ENCODE results near the gene TNFSF9.
"Not testable (repeated sequence)": the region's sequence is repeated elsewhere in the genome, so short reads cannot be mapped to it uniquely, and the experiment has no call there.

The TNFSF9 gene

DNA sequence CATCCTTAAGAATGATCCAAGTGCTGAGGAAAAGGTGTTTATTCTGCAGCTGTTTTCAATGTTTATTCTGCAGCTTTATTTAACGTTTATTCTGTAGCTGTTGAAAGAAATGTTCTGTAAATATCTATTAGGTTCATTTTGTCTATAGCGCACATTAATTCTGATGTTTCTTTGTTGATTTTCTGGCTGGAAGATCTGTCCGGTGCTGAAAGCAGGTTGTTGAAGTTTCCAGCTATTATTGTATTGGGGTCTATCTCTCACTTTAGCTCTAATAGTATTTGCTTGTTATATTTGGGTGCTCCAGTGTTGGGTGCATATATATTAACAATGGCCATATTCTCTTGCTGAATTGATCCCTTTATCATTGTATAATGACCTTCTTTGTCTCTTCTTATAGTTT lies 39.9 kb downstream of the TNFSF9 start:
- no peak overlapping the region for H3K27ac Mint-ChIP-seq
- peaks cover 4% of the 10 kb centered on the region for H3K9me3 Mint-ChIP-seq (ENCODE audit: low read depth)
- H3K27me3 Mint-ChIP-seq: peaks cover 10% of the 10 kb centered on the region
- H3K4me3 Mint-ChIP-seq: no peak overlapping the region
- H3K36me3 Mint-ChIP-seq: no peaks in the 10 kb centered on the region
- H3K4me1 Mint-ChIP-seq (ENCODE audit: low read depth): no peaks in the 10 kb centered on the region

GRCh38 chr19:6571167-6571566 lies 40.3 kb downstream of the TNFSF9 start:
- Mint-ChIP-seq H3K4me3 (no peak overlapping the region), H3K27me3 (peaks cover 10% of the 10 kb centered on the region), H3K4me1 (ENCODE audit: low read depth) (no peaks in the 10 kb centered on the region), H3K36me3 (no peaks in the 10 kb centered on the region), H3K27ac (no peak overlapping the region), H3K9me3 (ENCODE audit: low read depth) (peaks cover 4% of the 10 kb centered on the region)

- Mint-ChIP-seq H3K4me1 (ENCODE audit: low read depth) (no peaks in the 10 kb centered on the region), H3K4me3 (no peak overlapping the region), H3K36me3 (no peaks in the 10 kb centered on the region), H3K27ac (no peak overlapping the region), H3K9me3 (ENCODE audit: low read depth) (peaks cover 4% of the 10 kb centered on the region), H3K27me3 (peaks cover 10% of the 10 kb centered on the region)
Measured at GRCh38 chr19:6572217-6572616, 41.4 kb downstream of the TNFSF9 start.

DNA sequence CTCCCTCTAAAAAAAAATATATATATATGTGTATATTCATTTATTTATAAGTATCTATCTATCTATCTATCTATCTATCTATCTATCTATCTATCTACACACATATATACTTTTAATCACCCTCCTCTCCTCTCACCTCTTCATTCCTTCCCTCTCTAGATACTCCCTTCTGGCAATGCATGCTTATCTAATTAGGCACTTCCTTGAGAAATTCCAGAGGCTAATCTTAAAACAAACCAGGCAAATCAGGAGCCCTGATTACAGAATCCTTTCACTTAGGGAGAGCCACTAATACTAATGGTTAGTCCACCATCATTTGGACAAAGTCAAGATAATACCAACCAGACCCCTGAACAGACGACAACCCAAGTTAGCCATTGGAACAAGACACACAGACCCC lies 42.5 kb downstream of the TNFSF9 start:
- Mint-ChIP-seq H3K36me3 (no peaks in the 10 kb centered on the region), H3K4me3 (no peak overlapping the region), H3K27me3 (peaks cover 10% of the 10 kb centered on the region), H3K27ac (no peak overlapping the region), H3K9me3 (ENCODE audit: low read depth) (peaks cover 4% of the 10 kb centered on the region), H3K4me1 (ENCODE audit: low read depth) (no peaks in the 10 kb centered on the region)

GRCh38 chr19:6576869-6577475 lies 46.1 kb downstream of the TNFSF9 start:
- no peaks in the 10 kb centered on the region for H3K9me3 Mint-ChIP-seq (ENCODE audit: low read depth)
- no peaks in the 10 kb centered on the region for H3K27me3 Mint-ChIP-seq
- no peak overlapping the region for H3K27ac Mint-ChIP-seq
- H3K4me3 Mint-ChIP-seq: no peak overlapping the region
- no peaks in the 10 kb centered on the region for H3K4me1 Mint-ChIP-seq (ENCODE audit: low read depth)
- H3K36me3 Mint-ChIP-seq: no peaks in the 10 kb centered on the region

- H3K27me3 Mint-ChIP-seq: no peaks in the 10 kb centered on the region
- H3K27ac Mint-ChIP-seq: no peak overlapping the region
- no peaks in the 10 kb centered on the region for H3K4me1 Mint-ChIP-seq (ENCODE audit: low read depth)
- no peaks in the 10 kb centered on the region for H3K9me3 Mint-ChIP-seq (ENCODE audit: low read depth)
- H3K36me3 Mint-ChIP-seq: no peaks in the 10 kb centered on the region
- H3K4me3 Mint-ChIP-seq: no peak overlapping the region
Measured at GRCh38 chr19:6577476-6578125, 46.8 kb downstream of the TNFSF9 start.

DNA sequence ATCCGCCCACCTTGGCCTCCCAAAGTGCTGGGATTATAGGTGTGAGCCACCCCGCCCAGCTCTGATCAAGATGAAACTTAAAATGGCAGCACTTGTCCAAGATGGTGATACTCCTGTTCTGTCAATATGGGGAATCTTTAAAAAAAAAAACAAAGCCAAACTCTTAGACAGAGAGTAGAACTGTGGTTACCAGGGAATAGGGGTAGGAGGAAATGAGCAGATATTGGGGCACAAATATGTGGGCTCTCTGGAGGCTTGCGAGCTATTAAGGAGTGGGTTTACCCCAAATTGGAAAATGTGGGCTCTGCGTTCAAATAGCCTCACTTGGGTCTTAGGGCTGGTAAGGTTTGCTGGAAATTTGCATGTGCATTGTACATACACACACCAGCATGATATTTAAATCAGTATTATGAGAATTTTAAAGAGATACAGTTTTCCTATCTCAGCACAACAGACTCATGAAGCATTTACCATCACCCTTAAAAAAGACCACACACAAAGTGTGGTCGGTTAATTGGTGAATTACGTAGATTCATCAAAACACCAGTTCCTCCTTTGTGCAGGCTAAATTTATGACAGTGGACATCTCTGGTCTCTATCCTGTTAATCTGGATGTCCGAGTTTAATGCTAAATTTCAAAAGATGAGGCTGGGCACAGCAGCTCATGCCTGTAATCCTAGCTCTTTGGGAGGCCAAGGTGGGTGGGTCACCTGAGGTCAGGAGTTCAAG lies 48.8 kb downstream of the TNFSF9 start:
- Mint-ChIP-seq H3K27me3 (no peaks in the 10 kb centered on the region), H3K4me1 (ENCODE audit: low read depth) (no peaks in the 10 kb centered on the region), H3K27ac (no peak overlapping the region)

DNA sequence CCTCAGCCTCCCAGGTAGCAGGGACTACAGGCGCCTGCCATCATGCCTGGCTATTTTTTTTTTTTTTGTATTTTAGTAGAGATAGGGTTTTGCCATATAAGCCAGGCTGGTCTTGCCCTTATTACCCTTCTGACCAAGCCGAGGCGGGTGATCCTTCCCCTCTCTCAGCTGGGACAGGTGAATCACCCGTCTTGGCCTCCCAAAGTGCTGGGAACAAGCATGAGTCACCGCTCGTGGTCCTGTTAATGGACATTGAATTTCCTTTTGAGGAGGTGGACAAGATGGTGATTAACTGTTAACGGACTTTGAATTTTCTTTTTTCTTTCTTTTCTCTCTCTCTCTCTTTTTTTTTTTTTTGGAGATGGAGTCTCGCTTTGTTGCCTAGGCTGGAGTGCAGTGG lies 49.5 kb downstream of the TNFSF9 start:
- no peaks in the 10 kb centered on the region for H3K9me3 Mint-ChIP-seq (ENCODE audit: low read depth)
- no peaks in the 10 kb centered on the region for H3K27me3 Mint-ChIP-seq
- H3K36me3 Mint-ChIP-seq: no peaks in the 10 kb centered on the region
- H3K27ac Mint-ChIP-seq: no peak overlapping the region
- H3K4me3 Mint-ChIP-seq: no peak overlapping the region
- H3K4me1 Mint-ChIP-seq (ENCODE audit: low read depth): no peaks in the 10 kb centered on the region

More for the DNA sequence above, 48.8 kb downstream of the TNFSF9 start:
- Mint-ChIP-seq H3K9me3 (ENCODE audit: low read depth) (no peaks in the 10 kb centered on the region), H3K4me3 (no peak overlapping the region), H3K36me3 (no peaks in the 10 kb centered on the region)

DNA sequence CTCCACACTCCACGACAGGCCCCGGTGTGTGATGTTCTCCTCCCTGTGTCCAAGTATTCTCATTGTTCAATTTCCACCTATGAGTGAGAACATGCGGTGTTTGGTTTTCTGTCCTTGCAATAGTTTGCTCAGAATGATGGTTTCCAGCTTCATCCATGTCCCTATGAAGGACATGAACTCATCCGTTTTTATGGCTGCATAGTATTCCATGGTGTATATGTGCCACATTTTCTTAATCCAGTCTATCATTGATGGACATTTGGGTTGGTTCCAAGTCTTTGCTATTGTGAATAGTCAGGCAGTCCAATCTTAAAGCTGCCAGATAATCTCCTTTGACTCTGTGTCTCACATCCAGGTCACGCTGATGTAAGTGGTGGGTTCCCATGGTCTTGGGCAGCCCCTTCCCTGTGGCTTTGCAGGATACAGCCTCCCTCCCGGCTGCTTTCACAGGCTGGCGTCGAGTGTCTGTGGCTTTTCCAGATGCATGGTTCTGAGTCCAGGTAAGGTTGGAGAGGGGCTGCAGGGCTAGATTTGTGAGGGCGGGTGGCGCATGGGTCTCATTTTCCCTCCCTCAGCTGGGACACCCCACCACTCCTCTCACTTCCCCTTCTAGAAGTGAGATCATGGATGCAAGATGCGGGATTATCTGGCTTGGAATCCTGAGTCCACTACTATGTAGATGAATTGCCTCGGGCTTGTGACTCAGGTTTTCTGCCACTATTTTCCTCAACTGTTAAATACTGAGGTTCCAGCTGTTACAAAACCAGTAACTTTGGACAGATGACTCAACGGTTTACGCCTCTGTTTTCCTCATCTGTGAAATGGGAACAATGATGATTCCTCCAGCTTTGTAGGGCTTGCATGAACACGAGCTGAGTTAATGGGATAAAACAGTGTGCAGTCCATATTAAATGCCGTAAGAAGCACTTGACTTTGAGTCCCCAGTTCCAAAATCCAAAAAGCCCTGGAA lies 52.0 kb downstream of the TNFSF9 start:
- Mint-ChIP-seq H3K27me3 (peaks cover 13% of the 10 kb centered on the region), H3K4me1 (ENCODE audit: low read depth) (peaks cover 11% of the 10 kb centered on the region)
- H3K9me3 Mint-ChIP-seq (ENCODE audit: low read depth); H3K36me3 Mint-ChIP-seq; H3K27ac Mint-ChIP-seq; H3K4me3 Mint-ChIP-seq: not testable (repeated sequence)

Data from activated naive CD8-positive, alpha-beta T cell (primary cell).